ENCODE measurements around the gene KCNJ9.
A peak's percentile ranks its signal among the peaks of the same experiment; 100 is the strongest.

KCNJ9 gene

GRCh38 chr1:160089883-160090282 is 8.5 kb downstream of the KCNJ9 start:
- no peak for DNase-seq

GRCh38 chr1:160090760-160091159 is 9.4 kb downstream of the KCNJ9 start:
- no peak for DNase-seq

- DNase-seq = no peak
Observed at GRCh38 chr1:160091666-160092223, 10.4 kb downstream of the KCNJ9 start.

- DNase-seq = no peak
Observed at GRCh38 chr1:160092366-160093068, 11.2 kb downstream of the KCNJ9 start.

- no peak for DNase-seq
Observed at GRCh38 chr1:160093069-160093395, 11.7 kb downstream of the KCNJ9 start.

- no peak for DNase-seq
Observed at GRCh38 chr1:160093624-160094290, 12.4 kb downstream of the KCNJ9 start.

- DNase-seq = no peak
Observed at GRCh38 chr1:160094291-160094625, 12.9 kb downstream of the KCNJ9 start.

- DNase-seq = no peak
Observed at GRCh38 chr1:160094806-160095205, 13.5 kb downstream of the KCNJ9 start.

- no peak for DNase-seq
Observed at GRCh38 chr1:160095382-160096105, 14.2 kb downstream of the KCNJ9 start.

GRCh38 chr1:160096274-160097116 is 15.2 kb downstream of the KCNJ9 start:
- DNase-seq = no peak

- peak; percentile 71 for DNase-seq
Observed at GRCh38 chr1:160097151-160097910, 16.0 kb downstream of the KCNJ9 start.

GRCh38 chr1:160097911-160098851 is 16.8 kb downstream of the KCNJ9 start, which contains the start of gene IGSF8:
Gene IGSF8 (minus strand): TSS chr1:160098619. CDS start chr1:160098472, 147 bp downstream.
- DNase-seq = peak; percentile 96

- peak; percentile 99 for DNase-seq
Observed at GRCh38 chr1:160098852-160099561, 17.7 kb downstream of the KCNJ9 start.

GRCh38 chr1:160099716-160100375 is 18.5 kb downstream of the KCNJ9 start:
- DNase-seq = no peak

GRCh38 chr1:160101037-160101716 is 19.8 kb downstream of the KCNJ9 start:
- peak; percentile 86 for DNase-seq

GRCh38 chr1:160101717-160102522 is 20.6 kb downstream of the KCNJ9 start:
- no peak for DNase-seq

GRCh38 chr1:160103658-160104408 is 22.5 kb downstream of the KCNJ9 start:
- no peak for DNase-seq

Measured in activated effector memory CD4-positive, alpha-beta T cell treated with anti-CD3 and anti-CD28 coated beads, Interleukin-2, amount 50 U/mL, for 16 hours (primary cell).